KOPT-K1 (cell line): ENCODE data around the gene PRR33.
"Not testable (repeated sequence)": the region's sequence is repeated elsewhere in the genome, so short reads cannot be mapped to it uniquely, and the experiment has no call there.

Source experiments
- H3K27ac ChIP-seq: fragments of 200-600 bp; sonication (generic); 2 replicates; pipeline ENCODE4 v1.5.1; 2016; ENCODE audit warnings: antibody characterized with exemption, mild to moderate bottlenecking, low read depth, low read length; ENCODE audit not compliant: poor library complexity, severe bottlenecking
- H3K36me3 ChIP-seq: fragments of 200-600 bp; sonication (generic); 2 replicates; pipeline ENCODE4 v1.5.1; 2017; ENCODE audit warnings: antibody characterized with exemption, mild to moderate bottlenecking, low read length, moderate library complexity; ENCODE audit not compliant: insufficient read depth
- H3K9me3 ChIP-seq: fragments of 200-600 bp; sonication (generic); 2 replicates; pipeline ENCODE4 v1.5.1; 2017; ENCODE audit warnings: antibody characterized with exemption, low read length, mild to moderate bottlenecking; ENCODE audit not compliant: insufficient read depth, poor library complexity, severe bottlenecking

PRR33 gene

GRCh38 chr11:1891831-1892115 is at the start of gene PRR33:
Gene PRR33, minus strand, starts transcription at chr11:1891895. Its CDS starts 1,311 bp downstream, at chr11:1890584.
- Histone ChIP-seq H3K27ac (peak within 1 kb of the TSS; percentile 98), H3K36me3 (peaks cover under 1% of the 10 kb centered on the region; the same call in 1 of the 2 replicates), H3K9me3 (no peaks in the 10 kb centered on the region)

- not testable (repeated sequence) for H3K9me3 ChIP-seq, H3K27ac ChIP-seq, H3K36me3 ChIP-seq
These were observed 48.1 kb upstream of the PRR33 start for GRCh38 chr11:1939788-1940187.

GRCh38 chr11:1939006-1939625 is 47.4 kb upstream of the PRR33 start:
- Histone ChIP-seq H3K9me3 (no peaks in the 10 kb centered on the region), H3K27ac (no peak overlapping the region), H3K36me3 (no peaks in the 10 kb centered on the region)

GRCh38 chr11:1938343-1939005 is 46.8 kb upstream of the PRR33 start:
- Histone ChIP-seq H3K9me3 (no peaks in the 10 kb centered on the region), H3K27ac (no peak overlapping the region), H3K36me3 (no peaks in the 10 kb centered on the region)

- no peaks in the 10 kb centered on the region for H3K9me3 ChIP-seq
- no peaks in the 10 kb centered on the region for H3K36me3 ChIP-seq
- no peak overlapping the region for H3K27ac ChIP-seq
These were observed 46.1 kb upstream of the PRR33 start for GRCh38 chr11:1937616-1938342.

- H3K9me3 ChIP-seq = no peaks in the 10 kb centered on the region
- no peaks in the 10 kb centered on the region for H3K36me3 ChIP-seq
- H3K27ac ChIP-seq = no peak overlapping the region
These were observed 45.3 kb upstream of the PRR33 start for GRCh38 chr11:1936781-1937615.

- Histone ChIP-seq H3K9me3 (no peaks in the 10 kb centered on the region), H3K36me3 (no peaks in the 10 kb centered on the region), H3K27ac (no peak overlapping the region)
These were observed 44.5 kb upstream of the PRR33 start for GRCh38 chr11:1936072-1936780.

- H3K27ac ChIP-seq = no peak overlapping the region
- H3K9me3 ChIP-seq = no peaks in the 10 kb centered on the region
- H3K36me3 ChIP-seq = no peaks in the 10 kb centered on the region
These were observed 43.7 kb upstream of the PRR33 start for GRCh38 chr11:1935156-1936071.

- H3K27ac ChIP-seq = no peak overlapping the region
- H3K9me3 ChIP-seq = no peaks in the 10 kb centered on the region
- no peaks in the 10 kb centered on the region for H3K36me3 ChIP-seq
These were observed 42.9 kb upstream of the PRR33 start for GRCh38 chr11:1934335-1935155.

GRCh38 chr11:1933416-1934334 is 42.0 kb upstream of the PRR33 start:
- Histone ChIP-seq H3K36me3 (no peaks in the 10 kb centered on the region), H3K9me3 (no peaks in the 10 kb centered on the region), H3K27ac (no peak overlapping the region)

GRCh38 chr11:1932681-1933080 is 41.0 kb upstream of the PRR33 start:
- no peaks in the 10 kb centered on the region for H3K36me3 ChIP-seq
- no peak overlapping the region for H3K27ac ChIP-seq
- H3K9me3 ChIP-seq = no peaks in the 10 kb centered on the region

GRCh38 chr11:1932105-1932480 is 40.4 kb upstream of the PRR33 start:
- H3K9me3 ChIP-seq = no peaks in the 10 kb centered on the region
- no peaks in the 10 kb centered on the region for H3K36me3 ChIP-seq
- no peak overlapping the region for H3K27ac ChIP-seq
